K562 (cell line): Measurements from ENCODE around the gene SLC26A5. TPM values are rescaled to one million over a fixed set of nuclear protein-coding genes. Genes with fewer than 3 reads are reported as not detected.

Experiments used
- AFF1 ChIP-seq, 2 experiments: fragments of 450-650 bp; IDR thresholded peaks; 2 replicates each; pipeline ENCODE4 v1.6.1; 2018; ENCODE audit warnings: mild to moderate bottlenecking in 2 of 2, low read depth in 1 of 2; ENCODE audit not compliant: partially characterized antibody in 2 of 2
- BDP1 ChIP-seq: IDR thresholded peaks from 3 replicates; pipeline ENCODE4 v1.6.1; 2011; ENCODE audit not compliant: insufficient read length, insufficient read depth
- CHAMP1 ChIP-seq: fragments of 450-650 bp; IDR thresholded peaks from 2 replicates; pipeline ENCODE4 v1.6.1; 2016; ENCODE audit warnings: mild to moderate bottlenecking
- E4F1 ChIP-seq: fragments of 250-450 bp; sonication (Bioruptor Pico); IDR thresholded peaks from 2 replicates; pipeline ENCODE4 v1.5.0; 2021; ENCODE audit warnings: mild to moderate bottlenecking, borderline replicate concordance
- IRF1 ChIP-seq: sonication (generic); formaldehyde crosslinking; IDR thresholded peaks from 2 replicates; pipeline ENCODE4 v1.8.0; 2022; ENCODE audit warnings: missing genetic modification reagents, mild to moderate bottlenecking, borderline replicate concordance
- RBBP5 ChIP-seq: fragments of 200-600 bp; sonication (generic); IDR thresholded peaks from 2 replicates; pipeline ENCODE4 v1.6.1; 2012; ENCODE audit warnings: borderline replicate concordance, mild to moderate bottlenecking, low read length, control low read depth, inconsistent platforms; ENCODE audit not compliant: insufficient read depth, poor library complexity, severe bottlenecking
- SMARCC2 ChIP-seq: fragments of 450-650 bp; IDR thresholded peaks from 2 replicates; pipeline ENCODE4 v1.6.1; 2017; ENCODE audit warnings: antibody characterized with exemption, moderate library complexity, mild to moderate bottlenecking, low read depth
- XRCC3 ChIP-seq: fragments of 450-650 bp; IDR thresholded peaks from 2 replicates; pipeline ENCODE4 v1.6.1; 2017; ENCODE audit warnings: mild to moderate bottlenecking, moderate library complexity
- ZNF12 ChIP-seq: sonication (generic); formaldehyde crosslinking; IDR thresholded peaks from 2 replicates; pipeline ENCODE4 v1.4.0; 2020; ENCODE audit warnings: mild to moderate bottlenecking, missing genetic modification reagents
- ZNF143 ChIP-seq: sonication (generic); formaldehyde crosslinking; IDR thresholded peaks from 2 replicates; pipeline ENCODE4 v1.9.0; 2022; ENCODE audit warnings: mild to moderate bottlenecking, missing genetic modification reagents
- ZNF174 ChIP-seq: fragments of 250-450 bp; sonication (Bioruptor Pico); IDR thresholded peaks from 2 replicates; pipeline ENCODE4 v1.4.0; 2020; ENCODE audit warnings: mild to moderate bottlenecking
- ZNF239 ChIP-seq: fragments of 250-450 bp; sonication (Bioruptor Pico); IDR thresholded peaks from 2 replicates; pipeline ENCODE4 v1.4.0; 2020; ENCODE audit warnings: mild to moderate bottlenecking
- ZNF316 ChIP-seq: fragments of 450-650 bp; IDR thresholded peaks from 2 replicates; pipeline ENCODE4 v1.6.1; 2016
- ZNF639 ChIP-seq, 2 experiments: fragments of 200-800 bp in 1 of 2; sonication (Bioruptor generic) in 1 of 2; sonication (generic) in 1 of 2; formaldehyde crosslinking in 1 of 2; IDR thresholded peaks in 1 of 2; conservative IDR thresholded peaks in 1 of 2; 2 replicates each; pipeline versions ENCODE4 v1.5.0 to v1.6.1; 2016 to 2020; ENCODE audit warnings: missing compliant biosample characterization in 1 of 2, missing genetic modification characterization in 1 of 2, missing genetic modification reagents in 1 of 2
- ZNF644 ChIP-seq: fragments of 200-800 bp; sonication (Bioruptor generic); IDR thresholded peaks from 2 replicates; pipeline ENCODE4 v1.6.1; 2016; ENCODE audit warnings: low read depth, missing genetic modification characterization, missing compliant biosample characterization
- polyA plus RNA-seq, 8 experiments: library from polyadenylated mRNA; depleted of rRNA in 4 of 8; stranded (reverse) in 5 of 8; unstranded in 3 of 8; fragments of >200 nt; fragmentation: Nextera tagmentation in 2 of 8; fragmentation: Illumina TruSeq in 1 of 8; extraction: Ambion mirVana in 2 of 8; extraction: Trizol in 1 of 8; gene quantifications; 2 replicates each; pipeline versions ENCODE4 v1.2.1 to v1.2.3, GENCODE V29; 2011 to 2014; ENCODE audit warnings: inconsistent platforms in 1 of 8, missing spikeins in 1 of 8
- total RNA-seq, 7 experiments: library from RNA; depleted of rRNA in 6 of 7; stranded (reverse); fragments of >200 nt in 6 of 7; fragmentation: Illumina TruSeq in 2 of 7; extraction: Trizol in 2 of 7; gene quantifications; 2 replicates each; pipeline versions ENCODE4 v1.2.1 to v1.2.3, GENCODE V29; 2011 to 2021; ENCODE audit warnings: low replicate concordance in 1 of 7

SLC26A5 gene
- total and polyA plus RNA-seq, 9 of the 15 experiments (the other 6 are each of a cell fraction or from before 2014, with no cell fraction given), result not detected

- TF ChIP-seq E4F1 (CRISPR knock-in tag) (no peak), ZNF12 (no peak), RBBP5 (no peak), ZNF639 (CRISPR knock-in tag; conservative IDR thresholded peaks at IDR 0.05 in 1 of 2, IDR thresholded peaks at IDR 0.05 in 1 of 2) (0 out of 4 replicates have a peak, but pooled peaks of 1 of the 2 experiments have one; percentile 4), ZNF143 (CRISPR knock-in tag) (no peak), AFF1 (IDR thresholded peaks at IDR 0.05; ENCODE audit: low read depth in 1 of 2, partially characterized antibody in 2 of 2) (peak in 1 of 2 experiments; percentile 25), CHAMP1 (no peak), SMARCC2 (no peak), IRF1 (0 out of 2 replicates have a peak, but pooled peaks have one; percentile 26), BDP1 (no peak), ZNF644 (tag) (no peak), XRCC3 (no peak), ZNF239 (no peak), ZNF316 (peak; percentile 67), ZNF174 (CRISPR knock-in tag) (no peak)
Measured at GRCh38 chr7:103343758-103344452, 102.1 kb downstream of the SLC26A5 start (continued).
